Measurements from ENCODE around the gene YAP1.

Gene YAP1

GRCh38 chr11:102109896-102110760 is at the start of gene YAP1:
YAP1 (plus strand) TSS chr11:102110447; CDS start chr11:102110849, 402 bp downstream.
- peak; percentile 93 for DNase-seq (ENCODE audit: low read depth)

GRCh38 chr11:102061276-102061675 is 49.0 kb upstream of the YAP1 start:
- DNase-seq (ENCODE audit: low read depth): no peak

- no peak for DNase-seq (ENCODE audit: low read depth)
Measured at GRCh38 chr11:102062106-102062505, 48.1 kb upstream of the YAP1 start.

GRCh38 chr11:102064316-102064715 is 45.9 kb upstream of the YAP1 start:
- no peak for DNase-seq (ENCODE audit: low read depth)

GRCh38 chr11:102070766-102071165 is 39.5 kb upstream of the YAP1 start:
- DNase-seq (ENCODE audit: low read depth): no peak

- DNase-seq (ENCODE audit: low read depth): no peak
Measured at GRCh38 chr11:102071497-102072472, 38.5 kb upstream of the YAP1 start.

GRCh38 chr11:102073253-102073652 is 37.0 kb upstream of the YAP1 start:
- DNase-seq (ENCODE audit: low read depth): no peak

- DNase-seq (ENCODE audit: low read depth): no peak
Measured at GRCh38 chr11:102079625-102080024, 30.6 kb upstream of the YAP1 start.

- DNase-seq (ENCODE audit: low read depth): no peak
Measured at GRCh38 chr11:102081313-102081712, 28.9 kb upstream of the YAP1 start.

- no peak for DNase-seq (ENCODE audit: low read depth)
Measured at GRCh38 chr11:102085864-102086551, 24.2 kb upstream of the YAP1 start.

- DNase-seq (ENCODE audit: low read depth): no peak
Measured at GRCh38 chr11:102097186-102097585, 13.1 kb upstream of the YAP1 start.

- DNase-seq (ENCODE audit: low read depth): no peak
Measured at GRCh38 chr11:102099755-102100154, 10.5 kb upstream of the YAP1 start.

GRCh38 chr11:102108734-102109440 is 1.4 kb upstream of the YAP1 start:
- DNase-seq (ENCODE audit: low read depth): no peak

GRCh38 chr11:102110761-102111010 is 439 bp downstream of the YAP1 start:
- DNase-seq (ENCODE audit: low read depth): no peak

GRCh38 chr11:102111011-102111786 is 952 bp downstream of the YAP1 start:
- DNase-seq (ENCODE audit: low read depth): peak; percentile 47

- peak; percentile 84 for DNase-seq (ENCODE audit: low read depth)
Measured at GRCh38 chr11:102111787-102112508, 1.7 kb downstream of the YAP1 start.

GRCh38 chr11:102112509-102112821 is 2.2 kb downstream of the YAP1 start:
- no peak for DNase-seq (ENCODE audit: low read depth)

- DNase-seq (ENCODE audit: low read depth): no peak
Measured at GRCh38 chr11:102114032-102114431, 3.8 kb downstream of the YAP1 start.

- DNase-seq (ENCODE audit: low read depth): peak; percentile 72
Measured at GRCh38 chr11:102115557-102115956, 5.3 kb downstream of the YAP1 start.

GRCh38 chr11:102116453-102117205 is 6.4 kb downstream of the YAP1 start:
- DNase-seq (ENCODE audit: low read depth): no peak

Data from stromal cell of bone marrow (primary cell).